GM12873 (cell line): ENCODE data around the gene CCDC152.

Experiments
- TF ChIP-seq, protein P1 (sequence below): IDR thresholded peaks from 2 replicates; pipeline ENCODE4 v1.5.1; 2012; ENCODE audit warnings: low read depth, mild to moderate bottlenecking, moderate library complexity, low read length, control low read depth; ENCODE audit not compliant: insufficient read depth; ENCODE audit errors: missing control alignments

CCDC152 gene, protein sequence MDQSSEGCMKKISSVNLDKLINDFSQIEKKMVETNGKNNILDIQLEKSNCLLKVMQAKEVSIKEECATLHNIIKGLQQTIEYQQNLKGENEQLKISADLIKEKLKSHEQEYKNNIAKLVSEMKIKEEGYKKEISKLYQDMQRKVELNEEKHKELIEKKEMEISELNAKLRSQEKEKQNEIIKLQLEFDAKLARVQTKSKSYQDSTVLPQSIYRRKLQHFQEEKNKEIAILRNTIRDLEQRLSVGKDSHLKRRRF

DNA sequence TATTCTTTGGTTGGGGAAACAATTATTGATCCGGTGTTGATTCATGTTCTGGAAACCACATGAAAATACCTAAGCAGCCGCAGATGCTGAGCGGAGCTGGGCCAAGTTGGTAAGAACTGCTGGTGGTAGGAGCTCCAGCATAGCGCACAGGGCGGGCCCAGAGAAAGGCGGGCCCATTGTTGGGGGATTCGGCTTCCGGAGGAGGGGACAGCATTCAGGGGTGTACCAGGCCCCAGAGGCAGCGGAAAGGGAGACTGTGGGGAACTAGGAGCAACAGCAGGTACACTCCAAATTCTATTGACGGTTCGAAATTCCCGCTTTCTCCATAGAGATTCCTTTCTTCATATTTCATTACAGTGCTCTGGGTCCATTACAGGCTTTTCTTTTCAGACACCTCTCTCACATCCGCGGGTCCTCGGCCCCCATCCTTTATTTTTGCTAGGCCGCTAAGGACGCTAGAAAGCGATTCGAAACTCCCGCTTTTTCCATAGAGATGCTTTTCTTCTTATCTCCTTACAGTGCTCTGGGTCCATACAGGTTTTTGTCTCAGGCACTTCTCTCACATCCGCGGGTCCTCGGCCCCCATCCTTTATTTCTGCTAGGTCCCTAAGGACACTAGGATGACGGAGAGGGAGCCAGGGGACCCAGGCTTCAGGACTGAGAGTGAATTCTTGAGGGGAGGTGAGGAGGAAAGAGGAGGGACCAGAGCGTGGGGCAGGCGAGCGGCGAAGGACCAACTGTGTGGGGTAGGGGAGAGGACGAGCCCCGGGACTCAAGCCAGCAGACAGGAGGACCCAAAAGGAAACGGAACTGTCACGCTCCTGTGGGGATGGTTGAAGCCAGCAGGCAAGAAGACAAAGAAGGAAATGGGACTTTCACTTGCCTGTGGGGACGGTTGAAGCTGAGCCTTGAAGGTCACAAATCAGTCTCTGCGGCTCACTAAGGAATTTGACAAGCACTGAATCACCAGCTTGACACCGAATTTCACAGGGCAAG lies at the start of gene CCDC152:
Gene CCDC152, plus strand, starts transcription at position 213 of the 996 bp plus-strand sequence. CDS start 2,304 bp downstream, outside the sequence.
- TF ChIP-seq, protein P1, sequence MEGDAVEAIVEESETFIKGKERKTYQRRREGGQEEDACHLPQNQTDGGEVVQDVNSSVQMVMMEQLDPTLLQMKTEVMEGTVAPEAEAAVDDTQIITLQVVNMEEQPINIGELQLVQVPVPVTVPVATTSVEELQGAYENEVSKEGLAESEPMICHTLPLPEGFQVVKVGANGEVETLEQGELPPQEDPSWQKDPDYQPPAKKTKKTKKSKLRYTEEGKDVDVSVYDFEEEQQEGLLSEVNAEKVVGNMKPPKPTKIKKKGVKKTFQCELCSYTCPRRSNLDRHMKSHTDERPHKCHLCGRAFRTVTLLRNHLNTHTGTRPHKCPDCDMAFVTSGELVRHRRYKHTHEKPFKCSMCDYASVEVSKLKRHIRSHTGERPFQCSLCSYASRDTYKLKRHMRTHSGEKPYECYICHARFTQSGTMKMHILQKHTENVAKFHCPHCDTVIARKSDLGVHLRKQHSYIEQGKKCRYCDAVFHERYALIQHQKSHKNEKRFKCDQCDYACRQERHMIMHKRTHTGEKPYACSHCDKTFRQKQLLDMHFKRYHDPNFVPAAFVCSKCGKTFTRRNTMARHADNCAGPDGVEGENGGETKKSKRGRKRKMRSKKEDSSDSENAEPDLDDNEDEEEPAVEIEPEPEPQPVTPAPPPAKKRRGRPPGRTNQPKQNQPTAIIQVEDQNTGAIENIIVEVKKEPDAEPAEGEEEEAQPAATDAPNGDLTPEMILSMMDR = no peak

DNA sequence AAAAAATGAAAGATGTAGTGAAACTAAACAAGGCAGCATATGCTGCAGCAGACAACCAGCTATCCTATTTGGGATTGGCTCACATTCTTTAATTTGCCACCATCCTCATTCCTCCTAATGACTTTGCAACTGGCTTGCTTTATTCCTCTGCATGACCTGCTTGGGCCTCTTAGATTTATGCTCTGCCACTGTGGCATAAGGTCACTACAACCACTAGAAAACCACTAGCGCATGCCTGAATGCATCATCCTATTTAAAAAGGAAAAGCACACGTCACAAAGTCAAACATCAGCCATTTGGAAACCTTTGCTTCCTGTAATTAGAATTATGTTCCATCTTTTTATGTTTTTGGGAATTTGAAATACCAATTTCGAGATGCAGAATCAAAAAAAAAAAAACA lies 40.8 kb upstream of the CCDC152 start:
- TF ChIP-seq, protein P1 = no peak

DNA sequence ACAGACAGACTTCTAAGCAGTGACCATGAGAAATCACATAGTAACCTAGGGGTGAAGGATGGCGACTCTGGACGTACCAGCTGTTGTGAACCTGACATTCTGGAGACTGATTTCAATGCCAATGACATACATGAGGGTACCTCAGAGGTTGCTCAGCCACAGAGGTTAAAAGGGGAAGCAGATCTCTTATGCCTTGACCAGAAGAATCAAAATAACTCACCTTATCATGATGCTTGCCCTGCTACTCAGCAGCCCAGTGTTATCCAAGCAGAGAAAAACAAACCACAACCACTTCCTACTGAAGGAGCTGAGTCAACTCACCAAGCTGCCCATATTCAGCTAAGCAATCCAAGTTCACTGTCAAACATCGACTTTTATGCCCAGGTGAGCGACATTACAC lies 38.0 kb upstream of the CCDC152 start:
- TF ChIP-seq, protein P1 = no peak

DNA sequence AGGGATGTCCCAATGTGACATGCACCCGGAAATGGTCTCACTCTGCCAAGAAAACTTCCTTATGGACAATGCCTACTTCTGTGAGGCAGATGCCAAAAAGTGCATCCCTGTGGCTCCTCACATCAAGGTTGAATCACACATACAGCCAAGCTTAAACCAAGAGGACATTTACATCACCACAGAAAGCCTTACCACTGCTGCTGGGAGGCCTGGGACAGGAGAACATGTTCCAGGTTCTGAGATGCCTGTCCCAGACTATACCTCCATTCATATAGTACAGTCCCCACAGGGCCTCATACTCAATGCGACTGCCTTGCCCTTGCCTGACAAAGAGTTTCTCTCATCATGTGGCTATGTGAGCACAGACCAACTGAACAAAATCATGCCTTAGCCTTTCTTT lies 37.6 kb upstream of the CCDC152 start:
- TF ChIP-seq, protein P1 = no peak

DNA sequence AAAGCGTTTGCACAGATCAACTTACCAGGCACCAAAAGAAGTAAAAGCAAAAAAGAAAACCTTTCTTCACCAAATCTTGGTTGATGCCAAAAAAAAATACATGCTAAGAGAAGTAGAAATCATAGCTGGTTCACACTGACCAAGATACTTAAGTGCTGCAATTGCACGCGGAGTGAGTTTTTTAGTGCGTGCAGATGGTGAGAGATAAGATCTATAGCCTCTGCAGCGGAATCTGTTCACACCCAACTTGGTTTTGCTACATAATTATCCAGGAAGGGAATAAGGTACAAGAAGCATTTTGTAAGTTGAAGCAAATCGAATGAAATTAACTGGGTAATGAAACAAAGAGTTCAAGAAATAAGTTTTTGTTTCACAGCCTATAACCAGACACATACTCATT lies 36.4 kb upstream of the CCDC152 start:
- TF ChIP-seq, protein P1 = no peak

DNA sequence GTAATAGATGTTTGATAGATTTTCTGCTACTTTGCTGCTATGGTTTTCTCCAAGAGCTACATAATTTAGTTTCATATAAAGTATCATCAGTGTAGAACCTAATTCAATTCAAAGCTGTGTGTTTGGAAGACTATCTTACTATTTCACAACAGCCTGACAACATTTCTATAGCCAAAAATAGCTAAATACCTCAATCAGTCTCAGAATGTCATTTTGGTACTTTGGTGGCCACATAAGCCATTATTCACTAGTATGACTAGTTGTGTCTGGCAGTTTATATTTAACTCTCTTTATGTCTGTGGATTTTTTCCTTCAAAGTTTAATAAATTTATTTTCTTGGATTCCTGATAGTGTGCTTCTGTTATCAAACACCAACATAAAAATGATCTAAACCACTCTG lies 35.1 kb upstream of the CCDC152 start:
- TF ChIP-seq, protein P1 = no peak

DNA sequence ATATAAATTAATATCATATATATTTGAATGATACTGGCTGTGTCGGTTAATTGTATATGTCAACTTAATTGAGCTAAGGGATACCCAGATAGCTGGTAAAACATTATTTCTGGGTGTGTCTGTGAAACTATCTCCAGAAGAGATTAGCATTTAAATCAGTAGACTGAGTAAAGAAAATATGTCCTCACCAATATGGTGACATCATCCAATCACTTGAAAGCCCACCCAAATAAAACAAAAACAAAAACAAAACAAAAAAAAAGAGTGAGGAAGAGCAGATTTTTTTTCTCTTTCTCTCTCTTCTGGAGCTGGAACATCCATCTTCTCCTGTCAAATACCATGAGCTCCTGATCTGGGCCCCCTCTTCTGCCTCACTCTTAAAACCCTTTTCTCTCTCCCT lies 15.7 kb upstream of the CCDC152 start:
- TF ChIP-seq, protein P1 = no peak
